H1 (cell line): ENCODE measurements around the gene LCLAT1. TPM values are rescaled to one million over a fixed set of nuclear protein-coding genes. Genes with fewer than 3 reads are reported as not detected.

Experiments
- CTCF ChIA-PET: fragments of 300-600 bp; sonication (Branson Sonifier 250); formaldehyde crosslinking; loops from one replicate; lab custom pipeline; 2021; ENCODE audit not compliant: partially characterized antibody; lab: Charles Lee
- POLR2A ChIA-PET: fragments of 300-600 bp; sonication (Branson Sonifier 250); formaldehyde crosslinking; loops from one replicate; lab custom pipeline; 2021; ENCODE audit warnings: inconsistent platforms; ENCODE audit not compliant: partially characterized antibody; lab: Charles Lee
- DNase-seq, 2 experiments: peaks; one replicate each; pipeline versions ENCODE4 v3.0.0 to v3.0.0-alpha.2; 2010 to 2022; ENCODE audit warnings: low spot score in 2 of 2, low read depth in 1 of 2, mixed read lengths in 1 of 2
- FAIRE-seq: peaks from 2 replicates; lab custom pipeline; 2011; peaks lifted over from hg19 to GRCh38; lab: Jason Lieb, UNC
- H2AFZ ChIP-seq: 2 replicates; pipeline ENCODE4 v1.8.1; 2012; ENCODE audit warnings: low read length, inconsistent platforms
- H2AK5ac ChIP-seq: 2 replicates; pipeline ENCODE4 v1.6.1; 2013; ENCODE audit warnings: low read depth, low read length
- H2BK120ac ChIP-seq: replicated peaks from 2 replicates; pipeline ENCODE3; 2013; ENCODE audit warnings: low read depth, low read length, inconsistent platforms
- H2BK12ac ChIP-seq: 2 replicates; pipeline ENCODE4 v1.6.1; 2013; ENCODE audit warnings: low read depth, low read length
- H2BK15ac ChIP-seq: 2 replicates; pipeline ENCODE4 v1.6.1; 2013; ENCODE audit warnings: low read length
- H2BK20ac ChIP-seq: 2 replicates; pipeline ENCODE4 v1.6.1; 2013; ENCODE audit warnings: low read length
- H2BK5ac ChIP-seq: 2 replicates; pipeline ENCODE4 v1.6.1; 2013; ENCODE audit warnings: low read depth, low read length
- H3K14ac ChIP-seq: 2 replicates; pipeline ENCODE4 v1.6.1; 2013; ENCODE audit warnings: inconsistent platforms; ENCODE audit not compliant: insufficient read length
- H3K18ac ChIP-seq: 2 replicates; pipeline ENCODE4 v1.6.1; 2013; ENCODE audit warnings: low read length; ENCODE audit errors: extremely low read depth
- H3K23ac ChIP-seq: 2 replicates; pipeline ENCODE4 v1.6.1; 2013; ENCODE audit warnings: inconsistent platforms; ENCODE audit not compliant: insufficient read length
- H3K23me2 ChIP-seq: 2 replicates; pipeline ENCODE4 v1.6.1; 2013; ENCODE audit warnings: low read depth, low read length
- H3K27ac ChIP-seq: 2 replicates; pipeline ENCODE4 v1.6.1; 2011; ENCODE audit warnings: low read depth, low read length, inconsistent platforms
- H3K27me3 ChIP-seq, 4 experiments: replicated peaks in 1 of 4; 1 replicate in 1 of 4; 2 replicates in 3 of 4; pipeline versions ENCODE4 v1.6.1 to v1.8.1; 2011 to 2013; ENCODE audit warnings: low read length in 3 of 4, mild to moderate bottlenecking in 3 of 4, inconsistent platforms in 2 of 4, mixed read lengths in 2 of 4, moderate library complexity in 1 of 4; ENCODE audit not compliant: control insufficient read depth in 3 of 4, insufficient read depth in 3 of 4; ENCODE audit errors: extremely low read depth in 1 of 4
- H3K36me3 ChIP-seq, 4 experiments: 2 replicates each; pipeline versions ENCODE4 v1.6.1 to v1.8.1; 2011 to 2013; ENCODE audit warnings: mild to moderate bottlenecking in 4 of 4, low read length in 3 of 4, moderate library complexity in 2 of 4, control low read depth in 1 of 4, inconsistent platforms in 1 of 4; ENCODE audit not compliant: insufficient read depth in 4 of 4, control insufficient read depth in 2 of 4
- H3K4ac ChIP-seq: replicated peaks from 2 replicates; pipeline ENCODE3; 2013; ENCODE audit warnings: low read length, low read depth, mixed read lengths, inconsistent platforms; ENCODE audit not compliant: insufficient read length
- H3K4me1 ChIP-seq, 4 experiments: replicated peaks in 1 of 4; 1 replicate in 1 of 4; 2 replicates in 3 of 4; pipeline versions ENCODE4 v1.6.1 to v1.8.1; 2011 to 2013; ENCODE audit warnings: low read length in 3 of 4, inconsistent platforms in 2 of 4, mixed read lengths in 1 of 4; ENCODE audit not compliant: insufficient read depth in 4 of 4, control insufficient read depth in 3 of 4
- H3K4me2 ChIP-seq, 2 experiments: 2 replicates each; pipeline versions ENCODE4 v1.6.1 to v1.8.1; 2011 to 2013; ENCODE audit warnings: low read depth in 2 of 2, low read length in 2 of 2, control low read depth in 1 of 2, inconsistent platforms in 1 of 2, mild to moderate bottlenecking in 1 of 2; ENCODE audit not compliant: insufficient read depth in 1 of 2
- H3K4me3 ChIP-seq, 4 experiments: fragments of 200-600, 300-600 bp in 1 of 4; sonication (generic), shearing (Covaris generic), sonication (Bioruptor Twin) in 1 of 4; 2 replicates each; pipeline versions ENCODE4 v1.5.1 to v1.8.1; 2011 to 2016; ENCODE audit warnings: low read length in 4 of 4, low read depth in 3 of 4, control low read depth in 2 of 4, inconsistent platforms in 2 of 4, mild to moderate bottlenecking in 2 of 4, mixed read lengths in 1 of 4, moderate library complexity in 1 of 4; ENCODE audit not compliant: insufficient read depth in 2 of 4; ENCODE audit errors: extremely low read depth in 1 of 4
- H3K56ac ChIP-seq: replicated peaks from 2 replicates; pipeline ENCODE3; 2013; ENCODE audit warnings: low read depth, mild to moderate bottlenecking, mixed read lengths, low read length, inconsistent platforms; ENCODE audit not compliant: insufficient read length
- H3K79me1 ChIP-seq: 2 replicates; pipeline ENCODE4 v1.6.1; 2013; ENCODE audit warnings: low read depth, low read length, control low read depth
- H3K79me2 ChIP-seq, 2 experiments: 2 replicates each; pipeline versions ENCODE4 v1.6.1 to v1.8.1; 2012 to 2013; ENCODE audit warnings: low read length in 2 of 2, mild to moderate bottlenecking in 2 of 2, inconsistent platforms in 1 of 2; ENCODE audit not compliant: insufficient read depth in 2 of 2, control insufficient read depth in 1 of 2
- H3K9ac ChIP-seq, 4 experiments: replicated peaks in 1 of 4; 1 replicate in 1 of 4; 2 replicates in 3 of 4; pipeline versions ENCODE4 v1.6.1 to v1.8.1; 2011 to 2013; ENCODE audit warnings: low read depth in 3 of 4, low read length in 3 of 4, control low read depth in 2 of 4, mild to moderate bottlenecking in 2 of 4, moderate library complexity in 2 of 4, inconsistent platforms in 1 of 4; ENCODE audit errors: extremely low read depth in 1 of 4
- H3K9me3 ChIP-seq, 2 experiments: 2 replicates each; pipeline versions ENCODE4 v1.6.1 to v1.8.1; 2012 to 2013; ENCODE audit warnings: mild to moderate bottlenecking in 2 of 2, moderate library complexity in 2 of 2, control low read depth in 1 of 2, inconsistent platforms in 1 of 2, low read depth in 1 of 2, low read length in 1 of 2, mixed read lengths in 1 of 2; ENCODE audit not compliant: insufficient read depth in 2 of 2
- H4K20me1 ChIP-seq, 2 experiments: replicated peaks in 1 of 2; 2 replicates each; pipeline versions ENCODE3 to v1.8.1; 2011 to 2013; ENCODE audit warnings: inconsistent platforms in 2 of 2, low read length in 2 of 2, mild to moderate bottlenecking in 1 of 2; ENCODE audit not compliant: insufficient read depth in 2 of 2, control insufficient read depth in 1 of 2
- H4K5ac ChIP-seq: 2 replicates; pipeline ENCODE4 v1.6.1; 2013; ENCODE audit warnings: low read length, low read depth, mixed read lengths, inconsistent platforms; ENCODE audit not compliant: insufficient read length
- H4K8ac ChIP-seq: 2 replicates; pipeline ENCODE4 v1.8.0; 2013; ENCODE audit warnings: mild to moderate bottlenecking, moderate library complexity, low read length, inconsistent platforms; ENCODE audit not compliant: insufficient read depth; ENCODE audit errors: extremely low read depth
- H4K91ac ChIP-seq: replicated peaks from 2 replicates; pipeline ENCODE3; 2013; ENCODE audit warnings: low read length, mixed read lengths, inconsistent platforms; ENCODE audit not compliant: insufficient read length
- CREB1 ChIP-seq: IDR thresholded peaks from 2 replicates; pipeline ENCODE4 v1.6.1; 2012; ENCODE audit warnings: inconsistent platforms
- E2F6 ChIP-seq: IDR thresholded peaks from 2 replicates; pipeline ENCODE4 v1.6.1; 2012; ENCODE audit warnings: inconsistent platforms
- HDAC6 ChIP-seq: IDR thresholded peaks from one replicate; pipeline ENCODE4 v1.7.1; 2012; ENCODE audit warnings: low read depth, mild to moderate bottlenecking, inconsistent platforms, low read length, moderate library complexity
- SAP30 ChIP-seq: fragments of 300-600 bp; sonication (generic); IDR thresholded peaks from 2 replicates; pipeline ENCODE4 v1.7.1; 2012; ENCODE audit warnings: low read length, moderate library complexity, mild to moderate bottlenecking, inconsistent platforms; ENCODE audit not compliant: insufficient read depth, insufficient replicate concordance
- ZNF274 ChIP-seq: IDR thresholded peaks from 2 replicates; pipeline ENCODE4 v1.7.0; 2012; ENCODE audit warnings: low read length, borderline replicate concordance; ENCODE audit errors: extremely low read depth
- WGBS, 2 experiments: shearing (Covaris generic) in 1 of 2; methylation state at CpG; one replicate each; pipeline versions ENCODE4 v1.1.6 to v1.1.7; 2013 to 2015; ENCODE audit warnings: low lambda C conversion rate in 2 of 2, mixed read lengths in 2 of 2, inconsistent platforms in 1 of 2, low coverage in 1 of 2, missing lambda C conversion rate in 1 of 2; ENCODE audit not compliant: insufficient replicate concordance in 2 of 2, insufficient coverage in 1 of 2, insufficient read length in 1 of 2; ENCODE audit errors: extremely low coverage in 1 of 2, missing lambda C conversion rate in 1 of 2; 5-methylcytosine and 5-hydroxymethylcytosine counted together
- polyA plus RNA-seq, 7 experiments: library from polyadenylated mRNA; depleted of rRNA in 3 of 7; stranded (reverse) in 5 of 7; unstranded in 2 of 7; fragments of >200 nt in 5 of 7; fragments of 200-250 nt in 2 of 7; gene quantifications; 1 replicate in 5 of 7; 2 replicates in 1 of 7; 4 replicates in 1 of 7; pipeline versions ENCODE4 v1.2.1 to v1.2.3, GENCODE V29; 2011 to 2013; ENCODE audit warnings: missing spikeins in 2 of 7, mixed read lengths in 2 of 7
- total RNA-seq: library from RNA; stranded (reverse); fragmentation: NEBNext Ultra II Directional; extraction: Animal tissue kit (Norgen Biotek cat#: 25700); gene quantifications from 2 replicates; pipeline ENCODE4 v1.2.1, GENCODE V29; 2021
- TF ChIP-seq, protein P1 (sequence below): IDR thresholded peaks from 2 replicates; pipeline ENCODE4 v1.6.1; 2011; ENCODE audit warnings: low read depth, mild to moderate bottlenecking, low read length; ENCODE audit not compliant: insufficient read depth

LCLAT1 gene
- total and polyA plus RNA-seq, 2 of the 8 experiments (the other 6 are each of a cell fraction or from before 2014, with no cell fraction given), result 7.6 to 22.0 TPM

- Histone ChIP-seq H2AFZ (no peak overlapping the region), H3K4me2 (no peak overlapping the region), H4K20me1 (no peaks in the 10 kb centered on the region), H3K9me3 (no peaks in the 10 kb centered on the region), H4K91ac (no peak overlapping the region), H3K9ac (no peak overlapping the region), H2AK5ac (no peak overlapping the region), H3K36me3 (peaks cover 0 to 4% (median 0%) of the 10 kb centered on the region in 4 experiments; a peak in 1 of 8 replicates), H3K79me1 (no peaks in the 10 kb centered on the region), H3K18ac (no peak overlapping the region), H3K79me2 (no peaks in the 10 kb centered on the region), H3K23me2 (no peaks in the 10 kb centered on the region), H3K23ac (no peak overlapping the region), H3K14ac (no peak overlapping the region), H3K27ac (no peak overlapping the region), H3K4me1 (peaks cover 0 to 3% (median 0%) of the 10 kb centered on the region in 4 experiments; a peak in 2 of 7 replicates), H3K27me3 (no peaks in the 10 kb centered on the region), H2BK120ac (no peak overlapping the region), H3K56ac (no peak overlapping the region), H4K8ac (no peak overlapping the region), H4K5ac (no peak overlapping the region), H2BK5ac (no peak overlapping the region), H3K4me3 (no peak overlapping the region), H3K4ac (no peak overlapping the region), H2BK15ac (no peak overlapping the region), H2BK12ac (no peak overlapping the region), H2BK20ac (no peak overlapping the region)
- no peak for DNase-seq
- ChIA-PET POLR2A (no interaction called here), CTCF (interaction anchor here (0.6 kb wide), 1 partner anchor 10 kb away, joined by 3 read pairs; no protein-coding TSS in a partner anchor)
- TF ChIP-seq E2F6 (no peak), SAP30 (no peak), HDAC6 (no peak), ZNF274 (no peak), CREB1 (no peak)
- TF ChIP-seq, protein P1, sequence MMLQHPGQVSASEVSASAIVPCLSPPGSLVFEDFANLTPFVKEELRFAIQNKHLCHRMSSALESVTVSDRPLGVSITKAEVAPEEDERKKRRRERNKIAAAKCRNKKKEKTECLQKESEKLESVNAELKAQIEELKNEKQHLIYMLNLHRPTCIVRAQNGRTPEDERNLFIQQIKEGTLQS, result no peak
- 93% methylated on average over 2 of the region's 3 CpGs; no CpG with 5 or more reads in 1 of the 2 experiments for WGBS, 2 experiments
- FAIRE-seq, result no peak
Measured at GRCh38 chr2:30641765-30642345, 194.8 kb downstream of the LCLAT1 start.
